Measurements from ENCODE around the gene CFAP45. TPM values are rescaled to one million over a fixed set of nuclear protein-coding genes. Genes with fewer than 3 reads are reported as not detected.

Gene CFAP45
- total RNA-seq, 1 experiment from 2014 or later, result 9.3 TPM

DNA sequence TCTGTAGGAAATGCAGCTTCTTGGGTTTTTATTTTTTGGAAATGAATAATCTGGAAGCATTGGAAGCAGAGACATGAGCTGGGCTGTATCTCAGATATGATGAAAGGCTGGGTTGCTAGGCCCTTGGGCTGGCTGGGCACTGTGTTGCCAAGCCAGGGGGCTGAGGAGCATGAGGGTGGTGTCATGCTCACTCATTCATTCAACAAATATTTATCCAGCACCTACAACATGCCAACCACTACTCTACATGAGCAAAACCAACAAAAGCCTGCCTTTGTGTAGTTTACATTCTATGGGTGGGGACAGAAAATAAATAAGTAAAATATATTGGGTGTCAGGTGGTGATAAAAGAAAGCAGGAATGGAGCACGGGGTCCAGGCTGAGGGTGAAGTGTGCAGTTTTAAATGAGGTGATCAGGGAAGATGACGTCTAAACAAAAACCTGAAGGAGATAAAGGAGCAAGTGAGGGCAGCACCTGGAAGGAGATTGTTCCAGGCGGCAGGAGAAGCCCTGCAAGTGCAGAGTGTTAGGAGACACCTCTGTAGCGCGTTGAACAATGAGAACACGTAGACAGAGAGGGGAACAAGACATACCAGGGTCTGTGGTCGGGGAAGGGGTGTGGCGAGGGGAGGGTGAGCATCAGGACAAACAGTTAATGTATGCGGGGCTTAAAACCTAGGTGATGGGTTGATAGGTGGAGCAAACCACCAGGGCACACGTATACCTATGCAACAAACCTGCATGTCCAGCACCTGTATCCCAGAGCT lies 14.5 kb upstream of the CFAP45 start:
- H2AFZ ChIP-seq, result no peak overlapping the region
- H3K4me3 ChIP-seq, result no peak overlapping the region
- peak in 1 of 2 experiments; percentile 82 for DNase-seq
- BruUV-seq (replicated peaks), result no TSS peak
- ChIA-PET CTCF (interaction anchor here (0.6 to 0.7 kb wide), 3 partner anchors 24 to 204 kb away, joined by 3 to 5 read pairs (median 3); no protein-coding TSS in a partner anchor), POLR2A (ENCODE audit: unreplicated experiment) (interaction anchor here (0.5 to 1.8 kb wide), 5 partner anchors 10 to 494 kb away, joined by 3 to 11 read pairs (median 7); no protein-coding TSS in a partner anchor)
- H3K4me1 ChIP-seq (replicated peaks; ENCODE audit: insufficient read depth), result peaks cover 99% of the 10 kb centered on the region
- no peaks in the 10 kb centered on the region for H3K27me3 ChIP-seq (ENCODE audit: insufficient read depth, low read depth)
- no peaks in the 10 kb centered on the region for H3K9me3 ChIP-seq (ENCODE audit: insufficient read depth, low read depth)
- no peaks in the 10 kb centered on the region for H3K9me2 ChIP-seq (ENCODE audit: insufficient read depth)
- intact Hi-C loops (cut with micrococcal nuclease; ENCODE audit: unreplicated experiment), result no loop called here
- H3K27ac ChIP-seq, result peak overlapping the region; percentile 78
- peaks cover 9% of the 10 kb centered on the region; the same call in 1 of the 2 replicates for H3K79me2 ChIP-seq (ENCODE audit: low read depth)
- H3F3A ChIP-seq (ENCODE audit: insufficient read depth, low read depth), result peaks cover 81% of the 10 kb centered on the region
- TF ChIP-seq, protein P1, sequence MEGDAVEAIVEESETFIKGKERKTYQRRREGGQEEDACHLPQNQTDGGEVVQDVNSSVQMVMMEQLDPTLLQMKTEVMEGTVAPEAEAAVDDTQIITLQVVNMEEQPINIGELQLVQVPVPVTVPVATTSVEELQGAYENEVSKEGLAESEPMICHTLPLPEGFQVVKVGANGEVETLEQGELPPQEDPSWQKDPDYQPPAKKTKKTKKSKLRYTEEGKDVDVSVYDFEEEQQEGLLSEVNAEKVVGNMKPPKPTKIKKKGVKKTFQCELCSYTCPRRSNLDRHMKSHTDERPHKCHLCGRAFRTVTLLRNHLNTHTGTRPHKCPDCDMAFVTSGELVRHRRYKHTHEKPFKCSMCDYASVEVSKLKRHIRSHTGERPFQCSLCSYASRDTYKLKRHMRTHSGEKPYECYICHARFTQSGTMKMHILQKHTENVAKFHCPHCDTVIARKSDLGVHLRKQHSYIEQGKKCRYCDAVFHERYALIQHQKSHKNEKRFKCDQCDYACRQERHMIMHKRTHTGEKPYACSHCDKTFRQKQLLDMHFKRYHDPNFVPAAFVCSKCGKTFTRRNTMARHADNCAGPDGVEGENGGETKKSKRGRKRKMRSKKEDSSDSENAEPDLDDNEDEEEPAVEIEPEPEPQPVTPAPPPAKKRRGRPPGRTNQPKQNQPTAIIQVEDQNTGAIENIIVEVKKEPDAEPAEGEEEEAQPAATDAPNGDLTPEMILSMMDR (conservative IDR thresholded peaks at IDR 0.05), result no peak
- no peak for TF ChIP-seq EZH2 (IDR thresholded peaks at IDR 0.05; ENCODE audit: low read depth)
- peak overlapping the region; percentile 53 for H3K4me2 ChIP-seq
- H3K36me3 ChIP-seq (ENCODE audit: low read depth), result peaks cover 8% of the 10 kb centered on the region
- no peaks in the 10 kb centered on the region for H4K20me1 ChIP-seq (ENCODE audit: insufficient read depth)

DNA sequence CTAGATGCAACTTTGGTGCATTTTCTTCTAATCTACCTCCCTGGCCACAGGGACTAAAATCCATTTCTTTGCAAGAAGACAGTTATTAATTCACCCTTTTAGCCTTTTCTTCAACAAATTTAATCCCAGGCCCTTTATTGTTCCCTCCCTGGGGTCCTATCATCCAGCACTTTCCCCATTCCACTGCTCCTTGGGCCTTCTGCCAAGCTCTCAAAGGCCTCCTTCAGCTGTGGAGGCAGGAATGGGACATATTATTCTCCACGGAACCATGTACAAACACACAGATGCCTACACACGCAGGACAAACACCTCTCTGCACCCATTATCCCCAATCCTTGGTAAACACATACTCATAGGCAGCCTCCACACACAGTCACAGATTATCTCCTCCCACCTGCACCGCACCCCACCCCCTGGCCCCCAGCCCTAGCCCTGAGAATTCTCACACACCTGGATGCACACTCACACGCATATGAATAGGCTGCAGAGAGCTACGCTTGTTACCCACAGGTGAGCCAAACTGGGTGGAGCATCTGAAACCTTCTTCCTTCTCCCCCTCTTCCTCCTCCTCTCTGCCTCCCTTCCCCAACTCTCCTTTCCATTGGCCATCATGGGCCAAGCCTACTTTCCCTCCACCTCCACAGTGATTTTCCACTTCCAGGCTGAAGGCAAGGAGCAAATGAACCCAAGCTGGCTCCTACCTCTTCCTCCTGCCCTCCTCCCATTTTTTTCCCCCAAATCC lies 13.7 kb upstream of the CFAP45 start:
- H3F3A ChIP-seq (ENCODE audit: insufficient read depth, low read depth), result peaks cover 81% of the 10 kb centered on the region
- ChIA-PET CTCF (interaction anchor here (0.7 kb wide), 2 partner anchors 94 to 204 kb away, joined by 3 read pairs; no protein-coding TSS in a partner anchor), POLR2A (ENCODE audit: unreplicated experiment) (interaction anchor here (0.6 kb wide), 4 partner anchors 9 to 28 kb away, joined by 3 to 11 read pairs (median 8); no protein-coding TSS in a partner anchor)
- TF ChIP-seq, protein P1 (conservative IDR thresholded peaks at IDR 0.05), result no peak
- TF ChIP-seq EZH2 (IDR thresholded peaks at IDR 0.05; ENCODE audit: low read depth), result no peak
- H3K4me3 ChIP-seq, result no peak overlapping the region
- H4K20me1 ChIP-seq (ENCODE audit: insufficient read depth), result no peaks in the 10 kb centered on the region
- no peaks in the 10 kb centered on the region for H3K9me3 ChIP-seq (ENCODE audit: insufficient read depth, low read depth)
- 0 out of 2 replicates have a peak, but pooled peaks cover under 1% of the 10 kb centered on the region for H3K36me3 ChIP-seq (ENCODE audit: low read depth)
- intact Hi-C loops (cut with micrococcal nuclease; ENCODE audit: unreplicated experiment), result no loop called here
- H3K4me1 ChIP-seq (replicated peaks; ENCODE audit: insufficient read depth), result peaks cover 99% of the 10 kb centered on the region
- no peak overlapping the region for H2AFZ ChIP-seq
- peak overlapping the region; percentile 78 for H3K27ac ChIP-seq
- H3K79me2 ChIP-seq (ENCODE audit: low read depth), result peaks cover under 1% of the 10 kb centered on the region; the same call in 1 of the 2 replicates
- peak; percentile 63 to 92 for DNase-seq
- no peaks in the 10 kb centered on the region for H3K27me3 ChIP-seq (ENCODE audit: insufficient read depth, low read depth)
- BruUV-seq (replicated peaks), result no TSS peak
- peak overlapping the region; percentile 53 for H3K4me2 ChIP-seq
- no peaks in the 10 kb centered on the region for H3K9me2 ChIP-seq (ENCODE audit: insufficient read depth)

DNA sequence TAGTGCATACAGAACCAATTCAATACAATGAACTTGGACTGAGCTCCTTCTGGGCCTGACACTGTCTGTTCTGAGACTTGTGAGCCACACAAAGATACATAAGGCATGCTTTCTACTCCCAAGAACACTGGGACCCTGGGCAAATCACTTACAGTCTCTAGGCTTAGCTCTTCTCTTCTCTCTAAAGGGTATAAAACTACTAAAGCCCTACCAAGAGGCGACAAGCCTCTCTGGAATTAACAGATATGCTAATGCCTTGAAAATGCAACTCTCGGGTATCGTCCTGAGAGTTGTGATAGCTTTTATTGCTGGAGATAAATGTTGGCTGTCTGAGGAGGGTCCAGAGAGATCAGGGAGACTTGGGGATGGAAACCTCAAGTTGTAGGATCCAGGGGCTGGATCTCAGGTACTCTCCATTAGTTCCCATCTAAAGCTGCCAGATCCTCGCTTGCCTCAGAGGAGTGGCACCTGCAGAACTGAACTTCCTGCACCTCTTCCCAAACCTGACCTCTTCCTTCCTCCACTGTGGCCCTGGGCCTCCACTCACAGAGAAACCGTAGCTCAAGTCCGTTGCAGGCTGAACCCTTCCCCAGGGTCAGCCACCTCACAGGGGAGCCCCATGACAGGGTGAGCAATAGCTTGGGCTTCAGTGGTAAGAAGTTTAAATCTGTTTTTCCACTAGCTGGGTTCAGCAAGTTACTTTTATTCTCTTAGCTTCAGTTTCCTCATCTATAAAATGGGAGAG lies 11.5 kb upstream of the CFAP45 start:
- H3K27ac ChIP-seq, result peak overlapping the region; percentile 78
- POLR2A ChIA-PET (ENCODE audit: unreplicated experiment), result interaction anchor here (0.8 to 1.6 kb wide), 4 partner anchors 11 to 42 kb away, joined by 4 to 7 read pairs (median 4); partner anchors contain the start of genes CFAP45 and SLAMF9

More for the DNA sequence above, 11.5 kb upstream of the CFAP45 start:
- Histone ChIP-seq H3K9me2 (ENCODE audit: insufficient read depth) (no peaks in the 10 kb centered on the region), H3K79me2 (ENCODE audit: low read depth) (no peaks in the 10 kb centered on the region), H3K4me2 (peak overlapping the region; percentile 75), H2AFZ (no peak overlapping the region), H4K20me1 (ENCODE audit: insufficient read depth) (no peaks in the 10 kb centered on the region), H3K9me3 (ENCODE audit: insufficient read depth, low read depth) (no peaks in the 10 kb centered on the region), H3K36me3 (ENCODE audit: low read depth) (no peaks in the 10 kb centered on the region), H3K4me3 (no peak overlapping the region), H3K27me3 (ENCODE audit: insufficient read depth, low read depth) (no peaks in the 10 kb centered on the region), H3F3A (ENCODE audit: insufficient read depth, low read depth) (peaks cover 61% of the 10 kb centered on the region), H3K4me1 (replicated peaks; ENCODE audit: insufficient read depth) (peaks cover 99% of the 10 kb centered on the region)
- no peak for TF ChIP-seq EZH2 (IDR thresholded peaks at IDR 0.05; ENCODE audit: low read depth)
- TF ChIP-seq, protein P1 (conservative IDR thresholded peaks at IDR 0.05), result no peak
- no peak for DNase-seq
- CTCF ChIA-PET, result no interaction called here
- no TSS peak for BruUV-seq (replicated peaks)
- intact Hi-C loops (cut with micrococcal nuclease; ENCODE audit: unreplicated experiment), result no loop called here
